ENCODE measurements around the gene C1QTNF3.

DNA sequence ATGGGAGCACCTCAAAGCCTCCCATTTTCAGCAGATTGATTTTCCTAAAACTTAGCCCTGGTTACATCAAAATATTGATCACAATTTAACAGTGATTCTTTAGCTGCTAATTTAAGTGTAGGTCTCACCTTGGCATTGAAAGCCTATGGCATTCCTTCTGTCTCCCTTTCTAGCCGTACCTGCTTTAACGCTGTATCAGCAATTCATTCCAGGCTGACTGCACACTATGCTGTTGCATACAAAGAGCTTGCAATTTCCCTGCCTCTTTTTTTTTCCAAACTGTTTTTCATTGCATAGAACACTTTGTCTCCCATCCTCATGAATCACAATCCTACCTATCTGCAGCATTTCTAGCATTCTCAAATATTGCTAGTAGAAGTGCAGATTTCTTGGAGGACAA, 26.3 kb downstream of the C1QTNF3 start:
- TF ChIP-seq, protein P1, sequence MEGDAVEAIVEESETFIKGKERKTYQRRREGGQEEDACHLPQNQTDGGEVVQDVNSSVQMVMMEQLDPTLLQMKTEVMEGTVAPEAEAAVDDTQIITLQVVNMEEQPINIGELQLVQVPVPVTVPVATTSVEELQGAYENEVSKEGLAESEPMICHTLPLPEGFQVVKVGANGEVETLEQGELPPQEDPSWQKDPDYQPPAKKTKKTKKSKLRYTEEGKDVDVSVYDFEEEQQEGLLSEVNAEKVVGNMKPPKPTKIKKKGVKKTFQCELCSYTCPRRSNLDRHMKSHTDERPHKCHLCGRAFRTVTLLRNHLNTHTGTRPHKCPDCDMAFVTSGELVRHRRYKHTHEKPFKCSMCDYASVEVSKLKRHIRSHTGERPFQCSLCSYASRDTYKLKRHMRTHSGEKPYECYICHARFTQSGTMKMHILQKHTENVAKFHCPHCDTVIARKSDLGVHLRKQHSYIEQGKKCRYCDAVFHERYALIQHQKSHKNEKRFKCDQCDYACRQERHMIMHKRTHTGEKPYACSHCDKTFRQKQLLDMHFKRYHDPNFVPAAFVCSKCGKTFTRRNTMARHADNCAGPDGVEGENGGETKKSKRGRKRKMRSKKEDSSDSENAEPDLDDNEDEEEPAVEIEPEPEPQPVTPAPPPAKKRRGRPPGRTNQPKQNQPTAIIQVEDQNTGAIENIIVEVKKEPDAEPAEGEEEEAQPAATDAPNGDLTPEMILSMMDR (tag by site-specific recombination; IDR thresholded peaks at IDR 0.05), result no peak
- TF ChIP-seq ZNF426 (tag by site-specific recombination; IDR thresholded peaks at IDR 0.05), result no peak
- TF ChIP-seq, protein P2, sequence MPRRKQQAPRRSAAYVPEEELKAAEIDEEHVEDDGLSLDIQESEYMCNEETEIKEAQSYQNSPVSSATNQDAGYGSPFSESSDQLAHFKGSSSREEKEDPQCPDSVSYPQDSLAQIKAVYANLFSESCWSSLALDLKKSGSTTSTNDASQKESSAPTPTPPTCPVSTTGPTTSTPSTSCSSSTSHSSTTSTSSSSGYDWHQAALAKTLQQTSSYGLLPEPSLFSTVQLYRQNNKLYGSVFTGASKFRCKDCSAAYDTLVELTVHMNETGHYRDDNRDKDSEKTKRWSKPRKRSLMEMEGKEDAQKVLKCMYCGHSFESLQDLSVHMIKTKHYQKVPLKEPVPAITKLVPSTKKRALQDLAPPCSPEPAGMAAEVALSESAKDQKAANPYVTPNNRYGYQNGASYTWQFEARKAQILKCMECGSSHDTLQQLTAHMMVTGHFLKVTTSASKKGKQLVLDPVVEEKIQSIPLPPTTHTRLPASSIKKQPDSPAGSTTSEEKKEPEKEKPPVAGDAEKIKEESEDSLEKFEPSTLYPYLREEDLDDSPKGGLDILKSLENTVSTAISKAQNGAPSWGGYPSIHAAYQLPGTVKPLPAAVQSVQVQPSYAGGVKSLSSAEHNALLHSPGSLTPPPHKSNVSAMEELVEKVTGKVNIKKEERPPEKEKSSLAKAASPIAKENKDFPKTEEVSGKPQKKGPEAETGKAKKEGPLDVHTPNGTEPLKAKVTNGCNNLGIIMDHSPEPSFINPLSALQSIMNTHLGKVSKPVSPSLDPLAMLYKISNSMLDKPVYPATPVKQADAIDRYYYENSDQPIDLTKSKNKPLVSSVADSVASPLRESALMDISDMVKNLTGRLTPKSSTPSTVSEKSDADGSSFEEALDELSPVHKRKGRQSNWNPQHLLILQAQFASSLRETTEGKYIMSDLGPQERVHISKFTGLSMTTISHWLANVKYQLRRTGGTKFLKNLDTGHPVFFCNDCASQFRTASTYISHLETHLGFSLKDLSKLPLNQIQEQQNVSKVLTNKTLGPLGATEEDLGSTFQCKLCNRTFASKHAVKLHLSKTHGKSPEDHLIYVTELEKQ (tag by site-specific recombination; IDR thresholded peaks at IDR 0.05; ENCODE audit: borderline replicate concordance), result no peak
- TF ChIP-seq ZBTB20 (tag by site-specific recombination; IDR thresholded peaks at IDR 0.05), result no peak
- TF ChIP-seq, protein P3, sequence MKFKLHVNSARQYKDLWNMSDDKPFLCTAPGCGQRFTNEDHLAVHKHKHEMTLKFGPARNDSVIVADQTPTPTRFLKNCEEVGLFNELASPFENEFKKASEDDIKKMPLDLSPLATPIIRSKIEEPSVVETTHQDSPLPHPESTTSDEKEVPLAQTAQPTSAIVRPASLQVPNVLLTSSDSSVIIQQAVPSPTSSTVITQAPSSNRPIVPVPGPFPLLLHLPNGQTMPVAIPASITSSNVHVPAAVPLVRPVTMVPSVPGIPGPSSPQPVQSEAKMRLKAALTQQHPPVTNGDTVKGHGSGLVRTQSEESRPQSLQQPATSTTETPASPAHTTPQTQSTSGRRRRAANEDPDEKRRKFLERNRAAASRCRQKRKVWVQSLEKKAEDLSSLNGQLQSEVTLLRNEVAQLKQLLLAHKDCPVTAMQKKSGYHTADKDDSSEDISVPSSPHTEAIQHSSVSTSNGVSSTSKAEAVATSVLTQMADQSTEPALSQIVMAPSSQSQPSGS (tag by site-specific recombination; IDR thresholded peaks at IDR 0.05; ENCODE audit: low read depth), result no peak
- no peak for TF ChIP-seq ZNF792 (tag by site-specific recombination; IDR thresholded peaks at IDR 0.05)
- TF ChIP-seq ZNF311 (tag by site-specific recombination; IDR thresholded peaks at IDR 0.05; ENCODE audit: borderline replicate concordance), result no peak
- TF ChIP-seq, protein P4, sequence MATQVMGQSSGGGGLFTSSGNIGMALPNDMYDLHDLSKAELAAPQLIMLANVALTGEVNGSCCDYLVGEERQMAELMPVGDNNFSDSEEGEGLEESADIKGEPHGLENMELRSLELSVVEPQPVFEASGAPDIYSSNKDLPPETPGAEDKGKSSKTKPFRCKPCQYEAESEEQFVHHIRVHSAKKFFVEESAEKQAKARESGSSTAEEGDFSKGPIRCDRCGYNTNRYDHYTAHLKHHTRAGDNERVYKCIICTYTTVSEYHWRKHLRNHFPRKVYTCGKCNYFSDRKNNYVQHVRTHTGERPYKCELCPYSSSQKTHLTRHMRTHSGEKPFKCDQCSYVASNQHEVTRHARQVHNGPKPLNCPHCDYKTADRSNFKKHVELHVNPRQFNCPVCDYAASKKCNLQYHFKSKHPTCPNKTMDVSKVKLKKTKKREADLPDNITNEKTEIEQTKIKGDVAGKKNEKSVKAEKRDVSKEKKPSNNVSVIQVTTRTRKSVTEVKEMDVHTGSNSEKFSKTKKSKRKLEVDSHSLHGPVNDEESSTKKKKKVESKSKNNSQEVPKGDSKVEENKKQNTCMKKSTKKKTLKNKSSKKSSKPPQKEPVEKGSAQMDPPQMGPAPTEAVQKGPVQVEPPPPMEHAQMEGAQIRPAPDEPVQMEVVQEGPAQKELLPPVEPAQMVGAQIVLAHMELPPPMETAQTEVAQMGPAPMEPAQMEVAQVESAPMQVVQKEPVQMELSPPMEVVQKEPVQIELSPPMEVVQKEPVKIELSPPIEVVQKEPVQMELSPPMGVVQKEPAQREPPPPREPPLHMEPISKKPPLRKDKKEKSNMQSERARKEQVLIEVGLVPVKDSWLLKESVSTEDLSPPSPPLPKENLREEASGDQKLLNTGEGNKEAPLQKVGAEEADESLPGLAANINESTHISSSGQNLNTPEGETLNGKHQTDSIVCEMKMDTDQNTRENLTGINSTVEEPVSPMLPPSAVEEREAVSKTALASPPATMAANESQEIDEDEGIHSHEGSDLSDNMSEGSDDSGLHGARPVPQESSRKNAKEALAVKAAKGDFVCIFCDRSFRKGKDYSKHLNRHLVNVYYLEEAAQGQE (tag by site-specific recombination; IDR thresholded peaks at IDR 0.05), result no peak
- TF ChIP-seq ZNF670 (tag by site-specific recombination; IDR thresholded peaks at IDR 0.05; ENCODE audit: low read depth), result no peak
- no peak for TF ChIP-seq SETDB1 (IDR thresholded peaks at IDR 0.05; ENCODE audit: insufficient read length, low read length)
- TF ChIP-seq ZNF830 (tag by site-specific recombination; IDR thresholded peaks at IDR 0.05; ENCODE audit: low read depth), result no peak
